Fibroblast of lung (primary cell): ENCODE results near the gene ROBO2. TPM values are rescaled to one million over a fixed set of nuclear protein-coding genes. Genes with fewer than 3 reads are reported as not detected.

Source experiments
- DNase-seq, 2 donors: peaks; one replicate each; pipeline versions ENCODE4 v3.0.0 to v3.0.0-alpha.2; 2010; ENCODE audit warnings: low read depth in 2 of 2
- H2AFZ ChIP-seq: 2 replicates; pipeline ENCODE4 v1.5.1; 2012; ENCODE audit warnings: low read length, control low read depth, inconsistent platforms
- H3K27ac ChIP-seq: 2 replicates; pipeline ENCODE4 v1.5.1; 2011; ENCODE audit warnings: low read length, control low read depth; ENCODE audit not compliant: insufficient read depth
- H3K27me3 ChIP-seq: 2 replicates; pipeline ENCODE4 v1.5.1; 2011; ENCODE audit warnings: mild to moderate bottlenecking, low read length; ENCODE audit not compliant: control insufficient read depth, insufficient read depth
- H3K36me3 ChIP-seq: 2 replicates; pipeline ENCODE4 v1.5.1; 2011; ENCODE audit warnings: low read length; ENCODE audit not compliant: control insufficient read depth, insufficient read depth
- H3K4me1 ChIP-seq: 2 replicates; pipeline ENCODE4 v1.5.1; 2011; ENCODE audit warnings: low read length; ENCODE audit not compliant: control insufficient read depth, insufficient read depth; ENCODE audit errors: extremely low read depth
- H3K4me2 ChIP-seq: 2 replicates; pipeline ENCODE4 v1.5.1; 2011; ENCODE audit warnings: low read length, control low read depth; ENCODE audit not compliant: insufficient read depth; ENCODE audit errors: extremely low read depth
- H3K4me3 ChIP-seq, 4 experiments: fragments of 200-600 bp in 1 of 4; sonication (generic) in 1 of 4; replicated peaks in 1 of 4; 2 replicates each; pipeline ENCODE4 v1.5.1; 2011 to 2016; ENCODE audit warnings: low read length in 4 of 4, low read depth in 3 of 4, mild to moderate bottlenecking in 3 of 4, control low read depth in 2 of 4, inconsistent platforms in 1 of 4, mixed read lengths in 1 of 4; ENCODE audit not compliant: insufficient read depth in 1 of 4; ENCODE audit errors: control extremely low read depth in 1 of 4
- H3K79me2 ChIP-seq: 2 replicates; pipeline ENCODE4 v1.5.1; 2012; ENCODE audit warnings: mild to moderate bottlenecking, low read length, inconsistent platforms; ENCODE audit not compliant: control insufficient read depth, insufficient read depth
- H3K9ac ChIP-seq: 2 replicates; pipeline ENCODE4 v1.5.1; 2011; ENCODE audit warnings: mild to moderate bottlenecking, low read length, control low read depth; ENCODE audit not compliant: insufficient read depth
- H3K9me3 ChIP-seq: 2 replicates; pipeline ENCODE4 v1.5.1; 2012; ENCODE audit warnings: low read depth, low read length; ENCODE audit not compliant: control insufficient read depth, insufficient read depth
- H4K20me1 ChIP-seq: 2 replicates; pipeline ENCODE4 v1.5.1; 2011; ENCODE audit warnings: low read length; ENCODE audit not compliant: control insufficient read depth, insufficient read depth; ENCODE audit errors: extremely low read depth
- EZH2 ChIP-seq: IDR thresholded peaks from 2 replicates; pipeline ENCODE4 v1.5.1; 2012; ENCODE audit warnings: low read length, control low read depth, mild to moderate bottlenecking; ENCODE audit errors: missing control alignments
- polyA plus RNA-seq, 2 donors: library from polyadenylated mRNA; depleted of rRNA in 1 of 2; stranded (reverse) in 1 of 2; unstranded in 1 of 2; fragments of >200 nt; gene quantifications; 2 replicates each; pipeline ENCODE4 v1.2.1, GENCODE V29; 2011 to 2012; ENCODE audit warnings: missing spikeins in 1 of 2
- total RNA-seq: library from RNA; depleted of rRNA; stranded (reverse); fragments of >200 nt; gene quantifications from 2 replicates; pipeline ENCODE4 v1.2.1, GENCODE V29; 2014
- TF ChIP-seq, protein P1 (sequence below), 2 donors: IDR thresholded peaks in 1 of 2; conservative IDR thresholded peaks in 1 of 2; 1 replicate in 1 of 2; 2 replicates in 1 of 2; pipeline ENCODE4 v1.5.1; 2011 to 2012; ENCODE audit warnings: low read length in 2 of 2, control low read depth in 1 of 2, inconsistent platforms in 1 of 2, low read depth in 1 of 2, mild to moderate bottlenecking in 1 of 2

The ROBO2 gene
- total and polyA plus RNA-seq, 2 donors (not counting 1 experiment from before 2014, with no cell fraction given): 0.83 to 1.5 TPM

- no peaks in the 10 kb centered on the region for H3K79me2 ChIP-seq
- no peak overlapping the region for H2AFZ ChIP-seq
- no peak overlapping the region for H3K27ac ChIP-seq
- H3K9me3 ChIP-seq: no peaks in the 10 kb centered on the region
- no peak overlapping the region for H3K4me3 ChIP-seq
- no peaks in the 10 kb centered on the region for H4K20me1 ChIP-seq
- no peaks in the 10 kb centered on the region for H3K4me1 ChIP-seq
- H3K27me3 ChIP-seq: no peaks in the 10 kb centered on the region
- no peak for DNase-seq
- no peak overlapping the region for H3K9ac ChIP-seq
- H3K36me3 ChIP-seq: no peaks in the 10 kb centered on the region
- TF ChIP-seq EZH2: no peak
- TF ChIP-seq, protein P1, sequence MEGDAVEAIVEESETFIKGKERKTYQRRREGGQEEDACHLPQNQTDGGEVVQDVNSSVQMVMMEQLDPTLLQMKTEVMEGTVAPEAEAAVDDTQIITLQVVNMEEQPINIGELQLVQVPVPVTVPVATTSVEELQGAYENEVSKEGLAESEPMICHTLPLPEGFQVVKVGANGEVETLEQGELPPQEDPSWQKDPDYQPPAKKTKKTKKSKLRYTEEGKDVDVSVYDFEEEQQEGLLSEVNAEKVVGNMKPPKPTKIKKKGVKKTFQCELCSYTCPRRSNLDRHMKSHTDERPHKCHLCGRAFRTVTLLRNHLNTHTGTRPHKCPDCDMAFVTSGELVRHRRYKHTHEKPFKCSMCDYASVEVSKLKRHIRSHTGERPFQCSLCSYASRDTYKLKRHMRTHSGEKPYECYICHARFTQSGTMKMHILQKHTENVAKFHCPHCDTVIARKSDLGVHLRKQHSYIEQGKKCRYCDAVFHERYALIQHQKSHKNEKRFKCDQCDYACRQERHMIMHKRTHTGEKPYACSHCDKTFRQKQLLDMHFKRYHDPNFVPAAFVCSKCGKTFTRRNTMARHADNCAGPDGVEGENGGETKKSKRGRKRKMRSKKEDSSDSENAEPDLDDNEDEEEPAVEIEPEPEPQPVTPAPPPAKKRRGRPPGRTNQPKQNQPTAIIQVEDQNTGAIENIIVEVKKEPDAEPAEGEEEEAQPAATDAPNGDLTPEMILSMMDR (conservative IDR thresholded peaks at IDR 0.05 in 1 of 2, IDR thresholded peaks at IDR 0.05 in 1 of 2; ENCODE audit: low read depth in 1 of 2, low read length in 2 of 2): no peak
- H3K4me2 ChIP-seq: no peak overlapping the region
Observed at GRCh38 chr3:77365152-77365551, 325.3 kb downstream of the ROBO2 start.

DNA sequence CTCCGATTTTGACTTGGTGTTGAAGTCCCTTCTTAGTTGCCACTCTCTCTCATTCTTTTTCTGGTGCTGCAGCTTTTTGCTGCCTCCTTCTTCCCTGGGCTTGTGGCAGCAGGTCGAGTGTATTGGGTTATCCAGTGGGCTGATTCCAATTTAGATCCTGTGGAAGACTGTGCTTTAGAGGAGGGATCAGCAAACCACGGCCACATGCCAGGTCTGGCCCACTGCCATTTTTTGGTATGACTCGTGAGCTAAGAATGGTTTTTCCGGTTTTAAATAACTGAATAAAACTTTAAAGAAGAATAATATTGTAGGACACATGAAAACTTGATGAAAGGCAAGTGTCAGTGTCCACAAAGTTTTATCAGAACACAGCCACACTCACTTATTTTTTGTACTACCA is 330.5 kb downstream of the ROBO2 start:
- Histone ChIP-seq H3K9ac (no peak overlapping the region), H3K27me3 (no peaks in the 10 kb centered on the region), H3K4me3 (no peak overlapping the region), H2AFZ (no peak overlapping the region), H3K4me2 (no peak overlapping the region), H4K20me1 (no peaks in the 10 kb centered on the region), H3K79me2 (no peaks in the 10 kb centered on the region), H3K36me3 (no peaks in the 10 kb centered on the region), H3K4me1 (no peaks in the 10 kb centered on the region), H3K27ac (no peak overlapping the region), H3K9me3 (no peaks in the 10 kb centered on the region)
- peak; percentile 69 to 83 for DNase-seq
- TF ChIP-seq EZH2: no peak
- TF ChIP-seq, protein P1 (conservative IDR thresholded peaks at IDR 0.05 in 1 of 2, IDR thresholded peaks at IDR 0.05 in 1 of 2; ENCODE audit: low read depth in 1 of 2, low read length in 2 of 2): no peak

GRCh38 chr3:77372018-77372417 is 332.1 kb downstream of the ROBO2 start:
- no peak for TF ChIP-seq EZH2
- TF ChIP-seq, protein P1 (conservative IDR thresholded peaks at IDR 0.05 in 1 of 2, IDR thresholded peaks at IDR 0.05 in 1 of 2; ENCODE audit: low read depth in 1 of 2, low read length in 2 of 2): no peak
- DNase-seq: no peak
- H3K4me2 ChIP-seq: no peak overlapping the region
- no peaks in the 10 kb centered on the region for H3K4me1 ChIP-seq
- H3K27me3 ChIP-seq: no peaks in the 10 kb centered on the region
- H3K9ac ChIP-seq: no peak overlapping the region
- no peaks in the 10 kb centered on the region for H3K9me3 ChIP-seq
- no peak overlapping the region for H3K27ac ChIP-seq
- H4K20me1 ChIP-seq: no peaks in the 10 kb centered on the region
- no peaks in the 10 kb centered on the region for H3K79me2 ChIP-seq
- H3K36me3 ChIP-seq: no peaks in the 10 kb centered on the region
- no peak overlapping the region for H3K4me3 ChIP-seq
- H2AFZ ChIP-seq: no peak overlapping the region
